ENCODE data around the gene SKI. TPM values are rescaled to one million over a fixed set of nuclear protein-coding genes. Genes with fewer than 3 reads are reported as not detected.

Gene SKI
- total and polyA plus RNA-seq, 9 of the 15 experiments (the other 6 are each of a cell fraction or from before 2014, with no cell fraction given), result 0.10 to 60.5 (median 4.6) TPM

- TF ChIP-seq AFF1 (IDR thresholded peaks at IDR 0.05; ENCODE audit: low read depth in 1 of 2, partially characterized antibody in 2 of 2), result no peak
- TF ChIP-seq SMARCA4 (IDR thresholded peaks at IDR 0.05), result no peak
- no peak for TF ChIP-seq RERE (CRISPR knock-in tag; IDR thresholded peaks at IDR 0.05; ENCODE audit: borderline replicate concordance)
- TF ChIP-seq ZHX1 (conservative IDR thresholded peaks at IDR 0.05; ENCODE audit: low read length), result no peak
- TF ChIP-seq HIVEP1 (CRISPR knock-in tag; IDR thresholded peaks at IDR 0.05), result peak; percentile 17; the same call in 1 of the 2 replicates
- TF ChIP-seq GMEB1 (CRISPR knock-in tag; IDR thresholded peaks at IDR 0.05), result 0 out of 2 replicates have a peak, but pooled peaks have one; percentile 17
These were observed 28.9 kb upstream of the SKI start (continued) for GRCh38 chr1:2199042-2199810.

Data from K562 (cell line).